GM21447 (cell line): ENCODE data around the gene ZNF574.

Experiments used
- ATAC-seq: cut with Tn5 transposase; IDR thresholded peaks from one replicate; pipeline ENCODE4 v1.9.1; 2021; ENCODE audit not compliant: unreplicated experiment

ZNF574 gene

GRCh38 chr19:42079886-42080763, 4.2 kb downstream of the ZNF574 start:
- ATAC-seq = no peak

GRCh38 chr19:42080764-42081375, 4.9 kb downstream of the ZNF574 start:
- ATAC-seq = no peak

- ATAC-seq = no peak
These were observed 5.7 kb downstream of the ZNF574 start for GRCh38 chr19:42081584-42082203.

- ATAC-seq = no peak
These were observed 7.6 kb downstream of the ZNF574 start for GRCh38 chr19:42083537-42083936.

DNA sequence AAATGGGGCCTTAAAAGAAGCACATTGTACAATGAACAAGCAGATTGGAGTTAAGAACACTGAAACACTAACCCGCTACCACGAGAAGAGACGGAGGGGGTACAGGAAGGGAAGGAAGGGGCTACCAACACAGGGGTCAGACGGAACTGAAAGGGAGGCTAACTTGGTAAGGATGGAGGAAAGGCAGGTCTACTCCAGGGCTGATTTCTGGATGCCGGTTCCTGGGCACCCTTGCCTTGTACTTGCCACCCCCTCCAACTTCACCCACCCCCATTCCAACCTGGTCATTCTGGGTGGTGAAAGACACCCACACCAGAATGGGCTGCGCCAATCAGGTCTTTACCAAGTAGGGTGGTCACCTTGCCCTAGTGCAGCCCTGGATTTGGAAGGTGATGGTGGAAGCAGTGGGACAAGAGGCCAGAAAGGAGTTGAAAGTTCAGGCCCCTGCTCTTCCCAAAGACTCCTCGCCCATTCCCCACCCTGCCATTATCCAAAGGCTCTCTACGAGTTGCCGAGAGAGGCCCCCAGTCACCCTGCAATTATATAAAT, 10.3 kb downstream of the ZNF574 start:
- ATAC-seq = no peak

- ATAC-seq = no peak
These were observed 11.0 kb downstream of the ZNF574 start for GRCh38 chr19:42086770-42087550.

- no peak for ATAC-seq
These were observed 12.7 kb downstream of the ZNF574 start for GRCh38 chr19:42088471-42089190.

- no peak for ATAC-seq
These were observed 13.3 kb downstream of the ZNF574 start for GRCh38 chr19:42089191-42089750.

DNA sequence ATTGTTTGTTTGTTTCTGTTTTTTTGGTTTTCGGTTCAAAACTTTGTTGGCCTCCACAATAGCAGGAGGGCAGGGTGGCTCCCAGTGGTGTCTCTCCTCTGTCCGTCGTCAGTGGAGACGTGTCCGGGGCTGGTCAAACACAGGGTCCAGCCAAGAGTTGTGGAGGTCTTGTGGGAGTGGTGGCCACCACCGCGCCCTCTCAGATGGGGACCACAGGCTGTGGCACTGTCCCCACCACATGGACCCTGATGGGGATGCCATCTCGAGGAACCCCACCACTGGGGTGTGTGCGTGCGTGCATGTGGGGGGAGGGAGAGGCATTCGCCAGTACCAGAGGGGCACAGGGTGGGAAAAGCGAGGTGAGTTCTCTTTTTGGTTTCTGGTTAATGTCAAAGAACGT, 13.8 kb downstream of the ZNF574 start:
- ATAC-seq = no peak

DNA sequence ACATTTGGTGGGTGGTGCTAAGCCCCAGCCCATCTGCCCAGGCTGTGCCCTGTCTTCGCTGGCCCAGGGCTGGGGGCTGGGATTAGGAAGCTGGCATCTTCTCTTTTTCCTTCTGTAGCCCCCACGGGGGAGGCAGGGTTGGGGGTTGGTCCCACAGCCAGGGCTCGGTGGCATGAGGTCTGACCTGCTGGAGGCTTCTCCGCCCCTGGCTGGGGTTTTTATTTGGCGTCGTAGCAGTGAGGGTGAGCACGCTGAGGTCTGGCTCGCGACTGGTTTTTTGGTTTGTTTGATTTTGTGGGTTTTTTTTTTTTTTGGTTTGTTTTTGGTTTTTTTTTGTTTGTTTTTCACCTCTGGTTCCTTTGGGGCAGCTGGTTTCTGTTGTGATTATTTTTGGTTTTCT, 14.7 kb downstream of the ZNF574 start:
- ATAC-seq = no peak

GRCh38 chr19:42091300-42091699, 15.3 kb downstream of the ZNF574 start:
- ATAC-seq = no peak

- no peak for ATAC-seq
These were observed 15.8 kb downstream of the ZNF574 start for GRCh38 chr19:42091742-42092141.

DNA sequence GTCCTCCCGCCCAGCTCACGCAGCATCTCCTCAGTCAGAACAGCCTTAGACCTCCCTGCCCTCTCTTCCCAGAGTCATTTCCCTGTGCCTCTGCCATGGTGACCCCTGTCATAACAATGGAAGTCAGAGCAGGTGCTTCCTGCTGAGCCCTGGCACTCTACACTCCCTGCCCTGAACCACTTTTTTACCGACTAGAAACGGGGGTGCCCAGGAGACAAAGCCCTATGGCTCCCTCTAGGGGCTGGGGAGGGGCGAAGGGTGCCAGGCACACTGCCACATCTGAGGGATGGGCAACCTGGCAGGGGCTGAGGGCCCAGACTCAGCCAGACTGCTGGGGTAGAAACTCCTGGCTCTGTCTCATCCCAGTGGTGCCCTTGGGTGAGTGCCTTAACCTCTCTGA, 16.4 kb downstream of the ZNF574 start:
- no peak for ATAC-seq

DNA sequence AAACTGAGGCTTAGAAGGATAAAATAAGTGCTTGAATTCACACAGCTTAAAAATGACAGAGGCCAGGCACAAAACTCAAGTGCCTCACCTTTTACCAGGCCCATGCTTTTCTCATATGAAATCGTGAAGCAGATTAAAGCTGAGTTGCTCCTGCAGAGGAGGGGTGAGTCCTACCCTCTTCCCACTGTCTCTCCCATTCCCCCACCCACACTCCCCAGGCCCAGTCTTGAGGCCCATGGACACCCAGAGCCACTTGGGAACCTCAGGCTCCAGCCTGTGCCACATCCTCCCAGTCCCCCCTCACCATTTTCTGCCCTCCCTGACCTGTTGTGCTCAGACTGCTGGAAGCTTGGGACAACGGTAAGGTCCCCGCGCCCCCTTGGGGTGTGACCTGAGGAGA, 17.5 kb downstream of the ZNF574 start:
- ATAC-seq = no peak

GRCh38 chr19:42093926-42094325, 18.0 kb downstream of the ZNF574 start:
- ATAC-seq = no peak

DNA sequence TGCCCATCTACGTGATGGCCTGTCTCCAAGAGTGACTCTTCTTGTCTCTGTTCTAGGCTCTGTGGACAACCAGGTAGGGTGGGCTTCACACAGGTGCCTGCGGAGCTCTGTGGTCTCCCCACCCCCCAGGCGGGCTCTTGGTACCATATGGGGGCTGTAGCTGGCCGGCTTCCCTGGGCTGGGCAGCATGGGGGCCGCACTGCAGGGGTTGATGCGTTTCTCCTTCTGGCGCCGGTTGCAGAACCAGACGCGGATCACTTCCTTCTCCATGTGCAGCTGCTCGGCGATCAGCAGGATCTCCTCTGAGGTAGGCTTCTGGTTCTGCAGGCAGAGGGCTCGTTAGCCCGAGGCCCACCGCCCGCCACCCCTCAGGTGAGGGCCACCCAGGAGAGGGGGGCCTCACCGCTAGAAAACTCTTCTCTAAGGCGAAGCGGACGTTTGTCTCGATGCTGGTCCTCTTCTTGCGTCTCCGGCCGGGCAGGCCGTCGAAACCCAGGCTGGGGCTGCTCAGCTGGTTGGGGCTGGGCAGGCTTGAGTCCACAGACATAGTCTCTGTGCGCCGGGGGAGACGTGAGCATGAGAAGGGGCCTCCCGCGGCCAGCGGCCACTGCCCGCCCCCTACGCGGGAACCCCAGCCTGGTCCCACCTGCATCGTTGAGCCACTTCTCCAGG, 19.3 kb downstream of the ZNF574 start:
- ATAC-seq = no peak

DNA sequence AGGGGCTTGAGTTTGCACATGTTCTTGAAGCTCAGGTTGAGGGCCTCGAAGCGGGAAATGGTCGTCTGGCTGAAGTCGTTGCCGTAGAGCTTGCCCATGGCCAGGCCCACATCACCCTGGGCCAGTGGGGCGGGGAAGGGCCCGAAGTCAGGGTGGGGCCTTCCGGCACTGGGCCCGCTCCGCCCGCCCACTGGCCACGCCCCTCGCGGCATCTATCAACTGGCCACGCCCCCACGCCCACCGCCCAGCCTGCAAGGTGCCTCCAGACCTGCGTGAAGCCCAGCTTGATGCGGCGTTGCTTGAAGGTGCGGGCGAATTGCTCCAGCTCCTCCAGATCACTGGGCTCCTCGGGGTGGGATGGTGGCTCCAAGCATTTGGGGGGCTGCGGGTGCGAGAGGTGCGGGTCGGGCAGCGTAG, 19.9 kb downstream of the ZNF574 start:
- no peak for ATAC-seq

DNA sequence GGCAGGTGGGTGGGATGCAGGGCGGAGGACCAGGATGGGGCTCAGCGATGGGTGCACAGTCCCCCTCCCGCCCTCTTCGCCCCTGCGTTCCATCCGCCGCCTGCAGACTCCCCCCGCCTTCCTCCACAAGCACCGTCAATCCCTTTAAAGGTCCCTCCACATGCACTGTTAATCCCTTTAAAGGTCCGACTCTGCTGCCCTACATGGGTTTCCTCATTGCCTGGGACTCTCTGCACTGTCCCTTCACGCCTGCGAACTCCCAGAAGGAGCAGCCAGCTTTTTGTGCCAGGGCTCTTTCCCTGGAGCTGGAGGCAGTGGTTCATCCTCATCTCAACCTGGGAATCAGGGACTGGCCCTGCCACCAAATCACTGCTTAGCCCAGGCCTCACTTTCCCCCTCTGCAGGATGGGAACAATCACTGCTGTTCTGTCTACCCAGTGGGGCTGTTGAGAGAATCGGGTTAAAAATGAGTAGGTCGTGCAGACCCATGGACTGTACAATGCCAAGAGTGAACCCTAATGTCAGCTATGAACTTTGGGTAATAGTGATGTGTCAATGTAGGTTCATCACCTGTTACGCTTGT, 20.4 kb downstream of the ZNF574 start:
- no peak for ATAC-seq

DNA sequence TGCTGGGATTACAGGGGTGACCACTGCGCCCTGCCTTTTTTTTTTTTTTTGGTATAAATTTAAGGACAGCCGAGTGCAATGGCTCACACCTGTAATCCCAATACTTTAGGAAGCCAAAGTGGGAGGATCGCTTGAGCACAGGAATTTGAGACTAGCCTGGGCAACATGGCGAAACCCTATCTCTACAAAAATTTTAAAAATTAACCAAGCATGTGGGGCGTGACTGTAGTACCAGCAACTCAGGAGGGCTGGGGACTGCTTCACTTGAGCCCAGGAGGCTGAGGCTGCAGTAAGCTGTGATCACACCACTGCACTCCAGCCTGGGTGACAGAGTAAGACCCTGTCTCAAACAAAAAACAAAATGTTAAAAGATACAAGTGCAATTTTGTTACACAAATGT, 21.5 kb downstream of the ZNF574 start:
- no peak for ATAC-seq
